D341Med (cell line): ENCODE data around the gene MED9.
"Not testable (repeated sequence)": the region's sequence is repeated elsewhere in the genome, so short reads cannot be mapped to it uniquely, and the experiment has no call there.

ENCODE experiments used
- DNase-seq: peaks from one replicate; pipeline ENCODE4 v3.0.0; 2012; ENCODE audit warnings: low spot score

Gene MED9

GRCh38 chr17:17455173-17455572, 21.6 kb upstream of the MED9 start:
- DNase-seq = no peak

GRCh38 chr17:17456251-17456650, 20.5 kb upstream of the MED9 start:
- DNase-seq = no peak

- no peak for DNase-seq
Measured at GRCh38 chr17:17457680-17458079, 19.1 kb upstream of the MED9 start.

GRCh38 chr17:17460038-17460437, 16.8 kb upstream of the MED9 start:
- DNase-seq = no peak

GRCh38 chr17:17462048-17462824, 14.6 kb upstream of the MED9 start:
- DNase-seq = no peak

GRCh38 chr17:17463821-17464220, 13.0 kb upstream of the MED9 start:
- no peak for DNase-seq

- not testable (repeated sequence) for DNase-seq
Measured at GRCh38 chr17:17465878-17466277, 10.9 kb upstream of the MED9 start.

GRCh38 chr17:17466511-17466910, 10.3 kb upstream of the MED9 start:
- DNase-seq = no peak

- peak; percentile 45 for DNase-seq
Measured at GRCh38 chr17:17467016-17467415, 9.8 kb upstream of the MED9 start.

GRCh38 chr17:17467720-17468119, 9.1 kb upstream of the MED9 start:
- no peak for DNase-seq

GRCh38 chr17:17468217-17469010, 8.4 kb upstream of the MED9 start:
- DNase-seq = no peak

- DNase-seq = no peak
Measured at GRCh38 chr17:17469358-17469757, 7.4 kb upstream of the MED9 start.

- no peak for DNase-seq
Measured at GRCh38 chr17:17469996-17470395, 6.8 kb upstream of the MED9 start.

GRCh38 chr17:17472333-17472920, 4.4 kb upstream of the MED9 start:
- DNase-seq = no peak

GRCh38 chr17:17474341-17474740, 2.5 kb upstream of the MED9 start:
- DNase-seq = no peak

- DNase-seq = no peak
Measured at GRCh38 chr17:17479209-17479608, 2.4 kb downstream of the MED9 start.

- no peak for DNase-seq
Measured at GRCh38 chr17:17480593-17481148, 3.9 kb downstream of the MED9 start.

GRCh38 chr17:17481860-17482259, 5.1 kb downstream of the MED9 start:
- no peak for DNase-seq

GRCh38 chr17:17484451-17484899, 7.7 kb downstream of the MED9 start:
- no peak for DNase-seq

- DNase-seq = no peak
Measured at GRCh38 chr17:17485420-17485819, 8.6 kb downstream of the MED9 start.

- not testable (repeated sequence) for DNase-seq
Measured at GRCh38 chr17:17486416-17486815, 9.6 kb downstream of the MED9 start.

GRCh38 chr17:17487998-17488397, 11.2 kb downstream of the MED9 start:
- no peak for DNase-seq

GRCh38 chr17:17491031-17491471, 14.3 kb downstream of the MED9 start:
- DNase-seq = no peak
